ENCODE results near the gene TSPAN9. TPM values are rescaled to one million over a fixed set of nuclear protein-coding genes. Genes with fewer than 3 reads are reported as not detected.

TSPAN9 gene
- polyA plus RNA-seq, 4 donors, result 79.9 to 98.9 (median 89.6) TPM

DNA sequence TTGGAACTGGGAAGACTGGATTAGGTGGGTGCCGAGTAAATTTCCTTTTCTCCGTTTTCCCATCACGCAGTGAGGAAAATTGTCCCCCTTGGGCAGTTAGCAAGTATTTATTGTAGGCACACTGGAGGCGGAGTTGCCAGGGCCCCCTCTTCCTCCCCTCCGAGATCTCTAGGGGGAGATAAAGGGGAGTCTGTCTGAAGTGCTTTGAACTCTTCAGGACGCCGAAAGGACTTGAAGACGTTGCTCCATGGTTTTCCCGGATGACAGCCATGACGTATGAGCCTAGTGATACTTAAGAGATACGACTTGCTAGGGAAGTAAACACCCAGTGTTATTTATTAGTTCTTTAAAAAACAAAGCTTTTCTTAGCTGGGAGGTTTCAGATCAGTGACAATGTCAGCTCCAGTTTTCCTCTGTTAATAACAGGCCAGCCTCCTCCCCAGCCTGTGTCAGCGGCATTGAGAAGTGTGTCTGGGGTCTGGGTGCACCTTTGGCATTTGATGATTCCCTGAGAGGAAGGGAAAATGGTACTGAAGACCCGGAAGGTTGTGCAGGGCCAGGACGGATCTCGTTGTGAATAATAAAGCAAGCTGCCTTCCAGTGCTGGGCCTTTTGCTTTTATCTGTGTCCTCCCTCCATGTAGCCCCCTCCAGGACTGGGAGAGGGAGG, 78.7 kb downstream of the TSPAN9 start:
- DNase-seq (ENCODE audit: low read depth in 4 of 4, low spot score in 3 of 4), result no peak

DNA sequence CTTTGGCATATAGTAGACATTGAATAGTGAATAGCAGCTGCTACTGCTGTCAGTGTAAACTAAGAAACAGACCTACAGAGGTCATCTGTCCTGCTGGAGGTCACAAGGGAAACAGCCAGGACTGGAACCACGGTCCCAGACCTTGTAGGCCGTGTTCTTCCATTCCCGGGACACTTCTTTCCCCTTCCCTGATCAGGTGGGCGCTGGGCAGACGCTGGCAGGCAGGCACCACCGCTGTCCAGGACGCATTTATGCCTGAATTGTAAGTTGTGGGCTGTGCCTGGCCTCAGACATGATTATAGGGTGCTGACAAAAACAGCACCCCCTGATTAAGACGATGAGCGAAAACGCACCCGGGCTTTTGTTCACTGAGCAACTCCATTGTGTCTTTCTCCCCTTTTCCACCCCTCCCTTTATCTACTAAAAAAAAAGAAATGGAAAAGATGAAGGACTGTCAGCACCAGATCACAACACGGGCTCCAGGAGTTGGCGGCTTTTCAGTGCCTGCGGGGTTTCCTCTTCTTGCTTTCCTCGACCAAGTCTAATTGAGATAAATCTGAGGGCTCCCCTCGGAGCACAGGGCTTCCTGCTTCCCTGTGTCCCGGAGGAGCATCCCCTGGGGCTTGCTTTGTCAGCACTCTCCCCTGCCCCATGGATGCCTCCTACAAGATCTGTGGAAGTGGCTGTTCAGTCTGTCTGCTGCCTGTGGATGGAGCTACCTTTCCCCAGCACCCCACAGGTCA, 80.6 kb downstream of the TSPAN9 start:
- DNase-seq (ENCODE audit: low read depth in 4 of 4, low spot score in 3 of 4), result no peak

DNA sequence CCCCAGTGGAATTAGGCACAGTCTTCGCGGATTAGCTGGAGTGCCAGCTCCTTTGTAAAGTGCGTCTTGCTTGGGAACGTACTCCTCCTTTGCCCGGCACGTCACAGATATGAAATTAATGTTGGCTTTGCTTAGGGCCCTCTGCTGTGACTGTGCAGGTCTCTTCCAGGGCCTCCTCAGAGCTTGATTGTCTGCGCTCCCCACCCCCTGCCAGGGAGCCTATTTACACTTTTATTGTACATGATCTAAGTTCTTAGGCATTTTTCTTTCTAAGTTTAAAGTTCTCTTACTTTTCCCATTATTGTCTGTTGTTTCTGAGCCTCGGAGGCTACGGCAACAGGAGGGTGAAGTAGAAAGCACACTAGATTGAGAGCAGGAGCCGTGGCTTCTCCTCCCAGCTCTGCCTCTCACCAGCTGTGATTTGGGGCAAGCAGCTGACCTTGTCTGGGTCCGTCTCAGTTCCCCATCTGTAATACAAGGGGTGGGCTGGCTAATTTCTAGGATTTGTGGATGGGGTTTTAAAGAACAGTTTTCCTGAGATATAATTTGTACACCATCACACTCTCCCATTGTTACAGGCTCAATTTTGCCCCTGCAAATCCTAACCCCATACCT, 81.8 kb downstream of the TSPAN9 start:
- no peak for DNase-seq (ENCODE audit: low read depth in 4 of 4, low spot score in 3 of 4)

GRCh38 chr12:3160081-3160480, 82.9 kb downstream of the TSPAN9 start:
- no peak for DNase-seq (ENCODE audit: low read depth in 4 of 4, low spot score in 3 of 4)

GRCh38 chr12:3161861-3162260, 84.7 kb downstream of the TSPAN9 start:
- DNase-seq (ENCODE audit: low read depth in 4 of 4, low spot score in 3 of 4), result no peak

- DNase-seq (ENCODE audit: low read depth in 4 of 4, low spot score in 3 of 4), result no peak
Observed at GRCh38 chr12:3164454-3165077, 87.4 kb downstream of the TSPAN9 start.

DNA sequence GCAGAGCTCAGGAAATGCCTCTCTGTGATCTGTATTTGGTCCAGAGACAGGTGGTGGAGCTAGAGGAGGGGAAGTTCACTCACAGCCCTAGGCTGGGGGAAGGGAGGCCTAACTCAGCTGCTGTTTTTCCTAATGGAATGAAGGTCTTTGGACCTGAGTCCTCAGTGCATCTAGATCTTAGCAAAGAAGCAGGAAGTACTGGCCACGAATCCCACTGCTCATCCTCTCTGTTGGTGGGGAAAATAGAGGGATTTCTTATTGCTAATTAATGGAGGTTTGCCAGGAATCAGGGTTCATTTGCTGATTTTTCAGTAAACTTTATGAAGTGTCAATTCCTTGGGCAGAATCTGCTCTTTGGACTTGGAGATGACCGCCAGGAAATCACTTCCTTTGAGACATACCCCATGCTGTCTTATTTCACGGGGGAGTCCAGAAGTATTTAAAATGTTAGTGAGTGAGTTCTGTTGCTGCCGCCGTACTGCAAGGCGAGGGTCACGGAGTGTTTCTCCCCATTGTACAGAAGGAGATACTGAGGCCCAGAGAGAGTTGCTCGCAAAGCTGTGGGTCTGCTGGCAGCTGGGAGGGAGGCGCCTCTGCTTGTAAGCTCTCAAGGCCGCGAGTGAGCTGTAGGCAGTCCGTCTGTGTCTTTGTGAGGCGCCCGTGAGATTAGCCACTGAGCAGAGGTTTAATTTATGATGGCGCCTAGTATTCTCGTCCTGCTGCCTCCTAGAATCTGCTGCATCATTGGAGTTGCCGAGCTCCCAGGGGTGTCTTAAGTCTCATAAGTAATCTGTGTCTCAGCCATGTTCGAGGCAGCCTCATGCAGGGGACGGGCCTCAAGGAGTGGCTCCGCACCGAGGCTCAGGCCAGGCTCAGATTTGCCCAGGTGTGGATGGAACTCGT, 88.2 kb downstream of the TSPAN9 start:
- no peak for DNase-seq (ENCODE audit: low read depth in 4 of 4, low spot score in 3 of 4)

GRCh38 chr12:3167636-3168035, 90.5 kb downstream of the TSPAN9 start:
- DNase-seq (ENCODE audit: low read depth in 4 of 4, low spot score in 3 of 4), result no peak

DNA sequence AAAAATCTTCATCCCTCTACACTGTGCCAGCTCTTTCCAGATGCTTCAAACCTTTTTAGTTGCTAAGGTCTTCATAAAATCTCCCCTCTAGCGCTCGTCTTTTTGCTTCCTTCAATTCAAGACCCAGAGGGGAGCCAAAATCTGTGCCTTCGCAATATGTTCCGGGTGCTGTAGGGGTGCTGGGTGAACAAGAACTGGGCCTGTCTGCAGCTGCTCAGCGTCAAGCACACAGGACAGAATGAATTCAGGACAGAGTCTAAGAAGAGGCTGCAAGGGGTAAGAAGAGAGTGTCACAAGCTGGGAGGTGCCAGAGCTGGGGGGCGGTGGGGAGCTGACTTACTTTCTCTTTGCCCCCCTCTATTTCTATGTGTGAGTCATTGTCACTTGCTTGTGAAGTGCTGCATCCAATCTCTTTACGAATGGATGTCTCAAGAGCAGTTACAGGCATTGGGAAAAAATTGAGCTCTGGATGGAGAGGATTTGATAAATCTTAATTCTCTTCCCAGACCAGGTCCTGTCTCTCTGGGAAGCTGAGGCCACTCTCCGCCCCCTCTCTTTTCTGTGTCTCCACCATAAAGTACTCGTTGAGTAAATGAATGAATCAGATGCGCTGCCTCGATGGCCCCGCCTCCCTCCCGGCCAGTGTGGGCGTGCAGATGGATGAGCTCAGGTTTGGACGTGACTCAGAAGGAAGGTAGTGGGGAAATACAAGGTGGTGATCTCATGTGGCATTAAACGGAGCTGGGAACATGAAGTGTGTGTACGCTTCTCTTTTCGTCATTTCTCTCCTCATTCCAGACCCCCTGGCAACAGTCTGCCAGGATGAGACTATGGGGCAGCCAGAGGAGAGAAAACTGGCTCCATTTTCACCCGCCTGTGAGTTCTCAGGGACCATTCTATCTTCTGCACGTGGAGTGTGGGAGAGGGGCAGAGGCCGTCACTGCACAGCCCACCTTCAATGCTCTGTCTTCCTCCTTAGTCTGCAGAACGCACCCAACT, 91.3 kb downstream of the TSPAN9 start:
- no peak for DNase-seq (ENCODE audit: low read depth in 4 of 4, low spot score in 3 of 4)

- no peak for DNase-seq (ENCODE audit: low read depth in 4 of 4, low spot score in 3 of 4)
Observed at GRCh38 chr12:3170423-3171194, 93.4 kb downstream of the TSPAN9 start.

DNA sequence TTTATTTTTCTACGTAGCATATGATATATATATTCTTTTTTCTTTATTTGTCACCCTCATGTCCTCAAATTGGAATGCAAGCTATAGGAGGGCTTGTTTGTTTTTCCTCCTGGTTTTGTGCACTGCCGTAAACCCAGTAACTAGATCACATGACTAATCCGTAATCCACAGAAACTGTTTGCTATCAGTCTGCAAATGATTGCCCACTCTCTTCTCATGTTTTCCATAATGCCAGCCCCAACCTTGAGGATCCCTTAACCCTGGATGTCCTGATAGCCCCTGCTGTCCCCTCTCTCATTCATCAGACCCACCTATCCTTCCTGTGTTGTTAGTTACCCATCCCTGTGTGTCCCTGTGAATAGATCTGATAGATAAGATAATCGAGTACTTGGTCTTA, 94.0 kb downstream of the TSPAN9 start:
- no peak for DNase-seq (ENCODE audit: low read depth in 4 of 4, low spot score in 3 of 4)

DNA sequence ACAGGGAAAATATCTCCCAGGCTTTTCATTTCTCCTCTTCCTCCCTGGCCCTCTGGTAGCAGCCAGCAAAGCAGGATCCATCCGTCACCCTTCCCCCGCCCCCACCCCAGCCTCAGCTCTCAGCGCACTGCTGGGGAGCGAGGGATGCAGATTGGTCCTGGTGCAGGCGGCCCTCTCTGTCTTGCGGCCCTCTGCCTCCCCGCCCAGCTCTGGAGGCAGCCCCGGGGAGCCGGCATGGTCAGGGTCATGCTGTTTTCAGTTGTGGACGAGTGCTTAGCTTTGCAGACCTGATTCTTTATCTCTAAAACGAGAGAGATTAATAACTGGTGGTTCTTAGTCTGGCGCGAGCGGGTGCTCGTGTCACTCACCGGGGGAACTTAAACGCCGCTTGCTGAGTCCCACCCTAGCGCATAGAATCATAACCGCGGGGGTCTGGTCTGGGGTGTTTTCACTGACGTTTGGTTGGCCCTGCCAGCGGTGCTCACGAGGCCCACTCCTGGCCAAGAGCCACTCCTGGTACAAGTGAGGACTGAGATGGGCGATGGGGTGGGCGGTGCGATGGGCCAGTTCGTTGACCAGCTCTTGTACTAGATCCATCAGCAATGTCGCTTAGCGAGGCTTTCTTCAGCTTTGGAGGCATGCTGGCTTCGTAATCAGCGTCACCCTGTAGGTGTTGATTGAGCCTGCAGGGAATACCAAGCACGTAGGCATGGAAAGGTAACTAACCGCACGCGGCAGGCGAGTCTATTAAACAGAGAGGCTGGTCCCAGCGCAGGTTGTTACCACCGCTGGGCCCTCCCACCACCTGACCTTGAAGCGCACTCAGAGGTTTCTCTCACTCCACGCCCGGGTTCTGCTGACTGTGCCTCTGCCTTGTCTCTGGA, 95.2 kb downstream of the TSPAN9 start:
- DNase-seq (ENCODE audit: low read depth in 4 of 4, low spot score in 3 of 4), result no peak

DNA sequence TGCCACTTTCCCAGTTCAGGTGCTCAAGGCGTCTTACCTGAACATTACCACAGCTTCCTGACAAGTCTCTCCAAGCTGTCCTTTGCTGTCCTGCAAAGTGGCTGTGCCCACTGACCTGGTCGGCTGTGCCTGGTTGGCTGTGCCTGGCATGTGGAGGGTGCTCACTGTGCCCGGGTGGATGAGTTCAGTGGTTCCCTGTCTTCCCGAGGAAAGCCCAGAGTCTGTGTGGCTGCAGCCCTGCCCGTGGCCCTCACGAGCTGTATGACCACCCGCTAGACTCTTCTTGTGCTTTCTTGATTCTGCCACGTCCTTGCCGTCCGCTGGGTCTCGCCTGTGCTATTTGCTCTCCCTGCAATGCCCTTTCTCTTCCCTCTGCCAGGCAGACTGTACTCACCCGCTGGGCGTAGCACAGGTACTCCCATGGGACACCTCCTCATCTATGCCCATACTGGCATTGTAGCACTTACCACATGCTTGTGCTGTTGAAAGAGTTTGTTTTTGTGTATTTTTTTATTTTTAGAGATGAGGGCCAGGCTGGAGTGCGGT, 95.9 kb downstream of the TSPAN9 start:
- DNase-seq (ENCODE audit: low read depth in 4 of 4, low spot score in 3 of 4), result no peak

GRCh38 chr12:3173912-3174311, 96.7 kb downstream of the TSPAN9 start:
- DNase-seq (ENCODE audit: low read depth in 4 of 4, low spot score in 3 of 4), result no peak

- no peak for DNase-seq (ENCODE audit: low read depth in 4 of 4, low spot score in 3 of 4)
Observed at GRCh38 chr12:3175238-3175637, 98.1 kb downstream of the TSPAN9 start.

GRCh38 chr12:3176754-3177153, 99.6 kb downstream of the TSPAN9 start:
- no peak for DNase-seq (ENCODE audit: low read depth in 4 of 4, low spot score in 3 of 4)

GRCh38 chr12:3177778-3178425, 100.7 kb downstream of the TSPAN9 start:
- DNase-seq (ENCODE audit: low read depth in 4 of 4, low spot score in 3 of 4), result no peak

Measured in left renal pelvis (tissue), 4 donors.